NCI-H510A treated with DMSO at 0.1 percent for 48 hours (cell line): ENCODE measurements around the gene RYR1.
"Not testable (repeated sequence)": the region's sequence is repeated elsewhere in the genome, so short reads cannot be mapped to it uniquely, and the experiment has no call there.

Source experiments
- DNase-seq: peaks from one replicate; lab custom pipeline; 2025; lab: John Stamatoyannopoulos, UW

The RYR1 gene

GRCh38 chr19:38400361-38400760 is 33.1 kb upstream of the RYR1 start:
- DNase-seq, result no peak

- DNase-seq, result no peak
Measured at GRCh38 chr19:38401148-38401547, 32.3 kb upstream of the RYR1 start.

GRCh38 chr19:38402623-38402966 is 30.9 kb upstream of the RYR1 start:
- DNase-seq, result no peak

- peak; percentile 93 for DNase-seq
Measured at GRCh38 chr19:38402967-38403674, 30.4 kb upstream of the RYR1 start, which contains the start of gene FAM98C. FAM98C (plus strand) TSS chr19:38403093; CDS start chr19:38403154, 61 bp downstream.

GRCh38 chr19:38404858-38405257 is 28.6 kb upstream of the RYR1 start:
- DNase-seq, result no peak

- no peak for DNase-seq
Measured at GRCh38 chr19:38405276-38405675, 28.2 kb upstream of the RYR1 start.

- no peak for DNase-seq
Measured at GRCh38 chr19:38409631-38410133, 23.8 kb upstream of the RYR1 start.

DNA sequence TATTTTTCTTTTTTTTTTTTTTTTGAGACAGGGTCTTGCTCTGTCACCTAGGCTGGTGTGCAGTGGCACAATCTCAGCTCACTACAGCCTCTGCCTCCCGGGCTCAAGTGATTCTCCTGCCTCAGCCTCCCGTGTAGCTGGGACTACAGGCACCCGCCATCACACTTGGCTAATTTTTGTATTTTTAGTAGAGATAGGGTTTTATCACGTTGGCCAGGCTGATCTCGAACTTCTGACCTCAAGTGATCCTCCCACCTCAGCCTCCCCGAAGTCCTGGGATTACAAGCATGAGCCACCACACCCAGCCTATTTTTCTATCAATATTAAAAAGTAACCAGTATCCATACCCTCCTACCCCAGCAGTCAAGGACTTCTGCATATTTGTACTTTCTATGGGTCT is 23.1 kb upstream of the RYR1 start:
- DNase-seq, result not testable (repeated sequence)

- no peak for DNase-seq
Measured at GRCh38 chr19:38411041-38411712, 22.3 kb upstream of the RYR1 start.

GRCh38 chr19:38411898-38412297 is 21.6 kb upstream of the RYR1 start:
- DNase-seq, result not testable (repeated sequence)

GRCh38 chr19:38412491-38412890 is 21.0 kb upstream of the RYR1 start:
- DNase-seq, result no peak

DNA sequence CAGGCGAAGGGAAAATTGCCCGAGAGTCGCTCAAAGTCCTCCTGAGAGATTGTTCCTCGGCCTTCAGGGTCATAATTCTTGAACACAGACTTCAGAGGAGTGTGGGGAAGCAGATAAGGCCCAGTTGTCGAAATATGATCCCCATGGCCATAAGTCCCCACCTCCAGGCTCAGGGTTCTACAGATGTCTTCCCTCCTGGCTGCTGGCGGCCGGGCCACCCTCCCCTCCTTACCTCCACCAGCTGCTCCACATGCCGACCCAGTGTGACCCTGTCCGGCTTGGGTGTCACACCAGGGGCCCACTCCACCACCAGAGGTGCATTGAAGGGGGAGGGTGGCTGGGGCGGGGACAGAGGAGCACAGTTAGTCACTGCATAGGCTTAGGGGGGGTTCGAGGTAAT is 20.5 kb upstream of the RYR1 start:
- no peak for DNase-seq

DNA sequence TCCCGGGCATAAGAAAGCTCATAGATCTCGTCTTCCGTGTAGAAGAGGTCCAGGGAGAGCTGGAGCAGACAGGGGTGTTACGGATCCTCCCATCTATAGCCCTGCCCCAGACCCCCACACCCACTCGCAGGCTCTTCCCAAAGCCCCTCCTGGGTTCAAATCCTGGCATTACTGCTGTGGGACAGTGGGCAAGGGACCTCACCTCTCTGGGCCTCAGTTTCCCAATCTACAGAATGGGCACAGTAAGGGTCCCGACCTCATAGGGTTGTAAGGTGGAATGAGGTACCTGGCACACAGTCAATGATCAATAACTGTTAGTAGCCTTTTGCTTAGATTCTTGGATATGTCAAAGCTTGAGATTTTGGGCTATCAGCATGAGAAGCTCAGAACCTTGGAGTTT is 20.1 kb upstream of the RYR1 start:
- no peak for DNase-seq

- DNase-seq, result no peak
Measured at GRCh38 chr19:38417146-38417543, 16.3 kb upstream of the RYR1 start.

- peak; percentile 34 for DNase-seq
Measured at GRCh38 chr19:38417544-38418506, 15.7 kb upstream of the RYR1 start.

DNA sequence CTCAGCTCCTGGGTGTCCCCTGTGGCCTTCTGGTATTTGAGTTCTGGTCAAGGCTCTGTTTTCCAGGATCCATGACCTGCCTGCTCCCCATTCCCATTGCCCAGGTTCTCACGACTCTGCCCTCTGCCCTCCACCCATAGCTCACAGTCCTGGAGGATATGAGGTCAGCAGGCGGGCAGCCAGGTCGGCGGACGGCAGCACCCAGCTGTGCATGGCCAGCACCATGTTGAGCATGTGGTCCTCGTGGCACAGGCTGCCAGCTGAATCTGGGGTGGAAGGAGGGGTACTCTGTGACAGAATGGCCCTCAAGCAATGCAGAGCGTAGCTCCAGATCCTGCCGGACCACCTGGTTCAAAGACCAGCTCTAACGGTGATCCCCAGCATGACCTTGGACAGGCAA is 12.6 kb upstream of the RYR1 start:
- no peak for DNase-seq

GRCh38 chr19:38421856-38422255 is 11.6 kb upstream of the RYR1 start:
- no peak for DNase-seq

DNA sequence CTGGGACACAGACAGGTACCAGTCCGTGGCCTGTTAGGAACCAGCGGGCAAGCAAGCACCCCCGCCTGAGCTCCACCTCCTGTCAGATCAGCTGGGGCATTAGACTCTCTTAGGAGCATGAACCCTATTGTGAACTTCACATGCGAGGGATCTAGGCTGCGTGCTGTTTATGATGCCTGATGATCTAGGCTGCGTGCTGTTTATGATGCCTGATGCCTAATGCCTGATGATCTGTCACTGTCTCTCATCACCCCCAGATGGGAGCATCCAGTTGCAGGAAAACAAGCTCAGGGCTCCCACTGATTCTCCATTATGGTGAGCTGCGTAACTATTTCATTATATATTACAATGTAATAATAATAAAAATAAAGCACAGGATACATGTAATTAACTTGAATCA is 11.1 kb upstream of the RYR1 start:
- no peak for DNase-seq

DNA sequence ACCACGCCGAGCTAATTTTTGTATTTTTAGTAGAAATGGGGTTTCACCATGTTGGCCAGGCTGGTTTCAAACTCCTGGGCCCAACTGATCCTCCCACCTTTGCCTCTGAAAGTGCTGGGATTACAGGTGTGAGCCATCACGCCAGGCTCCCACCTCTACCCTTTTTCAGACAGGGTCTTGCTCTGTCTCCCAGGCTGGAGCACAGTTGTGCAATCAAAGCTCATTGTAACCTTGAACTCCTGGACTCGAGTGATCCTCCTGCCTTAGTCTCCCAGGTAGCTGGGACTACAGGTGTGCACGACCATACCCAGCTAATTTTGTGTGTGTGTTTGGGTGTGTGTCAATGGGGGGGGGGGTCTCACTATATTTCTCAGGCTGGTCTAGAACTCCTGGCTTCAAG is 9.2 kb upstream of the RYR1 start:
- no peak for DNase-seq

- no peak for DNase-seq
Measured at GRCh38 chr19:38425222-38425809, 8.2 kb upstream of the RYR1 start.

DNA sequence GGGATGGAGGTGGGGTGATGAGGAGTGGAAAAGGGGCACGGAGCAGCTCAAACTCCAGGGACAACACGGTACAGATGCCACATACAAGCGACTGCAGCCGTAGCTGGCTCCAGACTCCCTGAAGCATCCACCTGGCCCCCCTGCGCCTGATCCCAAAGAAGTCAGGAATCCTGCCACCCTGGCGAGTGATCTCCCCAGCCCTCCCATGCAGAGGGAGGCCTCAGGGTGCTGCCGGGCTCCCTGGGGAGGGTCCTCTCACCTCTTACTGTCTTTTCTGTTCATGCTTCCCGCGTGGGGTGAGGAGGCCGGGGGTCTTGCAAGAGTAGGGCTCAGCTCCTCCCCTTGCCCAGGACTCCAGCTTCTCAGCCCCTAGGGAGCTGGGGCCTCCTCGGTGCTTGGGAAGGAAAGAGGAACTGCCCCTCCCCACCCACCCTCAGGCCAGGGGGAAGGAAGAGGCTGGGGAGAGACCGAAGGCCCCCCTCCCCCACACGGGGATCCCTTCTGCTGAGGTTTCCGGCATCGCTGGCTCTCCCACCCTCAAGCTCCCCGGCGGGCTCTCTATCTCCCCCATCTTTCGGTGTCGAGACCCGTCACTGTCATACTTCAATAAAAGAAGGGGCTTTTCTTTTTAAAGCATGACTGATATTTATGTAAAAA is 7.6 kb upstream of the RYR1 start, which contains the start of gene RASGRP4:
Gene RASGRP4, minus strand, starts transcription at position 410 of the 657 bp plus-strand sequence. Its CDS starts 128 bp downstream, at position 282.
- no peak for DNase-seq
